NK-92 treated with Interleukin-12 subunit alpha and Interleukin-12 subunit beta, amount 100 ng/mL, for 24 hours (cell line): ENCODE measurements around the gene RGS5.
"Not testable (repeated sequence)": the region's sequence is repeated elsewhere in the genome, so short reads cannot be mapped to it uniquely, and the experiment has no call there.

ENCODE experiments used
- DNase-seq: peaks from one replicate; lab custom pipeline; 2025; lab: John Stamatoyannopoulos, UW

Gene RGS5

GRCh38 chr1:163202833-163203451 is at the start of gene RGS5:
Gene RGS5, minus strand, starts transcription at chr1:163202916. Its CDS starts 81 bp downstream, at chr1:163202835.
- DNase-seq, result no peak

DNA sequence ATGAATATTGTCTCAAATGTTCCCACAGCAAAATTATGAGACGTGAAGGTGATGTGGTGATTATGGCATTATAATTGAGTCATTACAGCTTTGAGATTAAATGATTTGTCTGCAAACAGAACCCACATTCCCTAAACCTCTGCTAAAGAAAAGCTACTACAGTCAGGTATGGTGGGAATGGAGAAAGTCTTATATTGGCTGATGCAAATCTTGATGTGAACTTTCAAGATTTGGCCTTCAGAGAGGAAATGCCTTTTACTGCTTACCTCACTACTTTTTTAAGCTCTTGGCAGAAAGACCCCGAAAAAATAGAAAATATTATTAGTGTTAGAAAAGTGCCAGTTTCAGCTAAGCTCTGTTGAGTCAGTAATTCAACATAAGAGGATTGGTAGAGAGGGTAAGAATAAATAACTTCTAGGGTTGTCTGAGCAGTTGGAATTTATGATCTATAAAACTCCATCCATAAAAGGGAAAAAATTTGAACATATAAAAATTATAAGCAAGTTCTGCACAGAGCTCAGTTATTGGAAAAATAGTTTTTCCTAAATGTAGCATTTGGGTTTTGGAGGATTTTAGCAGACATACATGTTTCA is 47.8 kb upstream of the RGS5 start:
- DNase-seq, result no peak

GRCh38 chr1:163248064-163248463 is 45.3 kb upstream of the RGS5 start:
- DNase-seq, result no peak

DNA sequence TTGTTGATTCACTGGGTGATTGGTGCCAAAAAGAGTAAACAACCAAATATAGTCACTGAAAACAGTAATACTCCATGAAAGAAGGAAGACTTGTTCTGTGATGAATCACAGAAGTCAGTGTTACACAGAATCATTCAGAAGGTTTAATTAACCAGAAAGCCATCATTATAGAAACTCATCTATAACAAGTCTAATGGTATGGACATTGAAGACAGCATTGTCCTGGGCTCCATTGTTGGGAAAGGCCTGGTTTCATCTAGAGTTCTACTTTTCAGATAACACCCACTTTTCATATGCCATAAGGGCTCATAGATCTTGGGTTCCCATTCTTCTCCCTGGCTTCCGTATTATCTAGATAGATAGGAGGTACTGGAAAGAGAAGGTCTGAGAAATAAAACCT is 41.9 kb upstream of the RGS5 start:
- DNase-seq, result not testable (repeated sequence)

- no peak for DNase-seq
These were observed 39.0 kb upstream of the RGS5 start for GRCh38 chr1:163241746-163242145.

DNA sequence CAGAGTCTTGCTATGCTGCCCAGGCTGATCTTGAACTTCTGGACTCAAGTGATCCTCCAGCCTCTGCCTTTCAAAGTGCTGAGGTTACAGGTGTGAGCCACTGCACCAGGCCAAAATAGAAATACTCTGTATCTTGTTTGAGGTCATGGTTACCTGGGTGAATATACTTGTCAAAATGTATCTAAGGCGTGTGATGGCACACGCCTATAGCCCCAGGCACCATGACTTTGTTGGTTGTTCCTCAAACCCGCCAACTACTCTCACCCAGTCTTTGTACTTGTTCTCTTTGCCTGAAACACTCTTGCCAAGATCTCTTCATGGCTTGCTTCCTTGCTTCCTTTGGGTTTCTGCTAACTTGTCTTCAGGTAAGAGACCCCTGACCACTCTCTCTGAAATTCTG is 38.0 kb upstream of the RGS5 start:
- no peak for DNase-seq

GRCh38 chr1:163233643-163234042 is 30.9 kb upstream of the RGS5 start:
- DNase-seq, result not testable (repeated sequence)

DNA sequence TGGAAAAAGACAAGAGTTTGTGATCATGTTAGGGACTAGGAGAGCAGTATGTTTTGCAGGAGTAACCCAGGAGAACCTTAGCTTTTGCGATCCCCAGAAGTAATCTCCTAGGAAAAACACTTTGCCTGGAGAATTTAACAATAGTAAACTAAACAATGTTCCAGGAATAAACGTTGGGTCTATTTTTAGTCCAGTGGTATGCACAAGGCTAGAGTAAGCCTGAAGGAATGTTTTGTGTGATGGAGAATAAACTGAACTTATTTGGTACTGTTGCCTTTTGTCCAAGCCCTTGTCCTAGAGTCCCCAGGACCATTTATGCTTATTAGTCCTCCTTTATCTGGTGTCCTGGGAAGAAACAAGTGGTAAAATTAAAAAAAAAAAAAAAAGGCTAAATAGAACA is 28.7 kb upstream of the RGS5 start:
- DNase-seq, result no peak

DNA sequence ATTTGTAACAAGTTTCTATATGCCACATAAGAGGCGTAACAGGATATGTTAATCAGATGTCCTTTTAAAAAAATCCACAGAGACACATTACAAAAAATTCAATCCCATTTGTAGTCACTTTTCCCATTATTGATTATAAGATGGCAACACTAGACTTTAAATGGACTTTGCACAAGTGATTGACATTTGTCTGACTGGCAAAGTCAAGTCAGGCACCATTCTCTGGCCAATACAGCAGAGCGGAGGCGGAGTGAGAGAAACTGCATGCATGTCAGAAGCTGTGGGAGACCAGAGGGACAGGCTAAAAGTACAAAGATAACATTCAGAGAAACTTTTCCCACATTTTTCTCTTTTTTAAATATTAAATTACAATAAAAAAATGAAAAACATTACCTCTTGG is 28.1 kb upstream of the RGS5 start:
- DNase-seq, result no peak

DNA sequence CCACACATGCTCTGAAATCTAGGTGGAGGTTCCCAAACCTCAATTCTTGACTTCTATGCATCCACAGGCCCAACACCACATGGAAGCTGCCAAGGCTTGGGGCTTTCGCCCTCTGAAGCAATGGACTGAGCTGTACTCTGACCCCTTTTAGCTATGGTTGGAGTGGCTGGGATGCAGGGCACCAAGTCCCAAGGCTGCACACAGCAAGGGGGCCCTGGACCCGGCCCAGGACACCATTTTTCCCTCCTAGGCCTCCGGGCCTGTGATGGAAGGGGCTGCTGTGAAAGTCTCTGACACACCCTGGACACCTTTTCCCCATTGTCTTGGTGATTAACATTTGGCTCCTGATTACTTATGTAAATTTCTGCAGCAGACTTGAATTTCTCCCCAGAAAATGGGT is 25.6 kb upstream of the RGS5 start:
- not testable (repeated sequence) for DNase-seq

DNA sequence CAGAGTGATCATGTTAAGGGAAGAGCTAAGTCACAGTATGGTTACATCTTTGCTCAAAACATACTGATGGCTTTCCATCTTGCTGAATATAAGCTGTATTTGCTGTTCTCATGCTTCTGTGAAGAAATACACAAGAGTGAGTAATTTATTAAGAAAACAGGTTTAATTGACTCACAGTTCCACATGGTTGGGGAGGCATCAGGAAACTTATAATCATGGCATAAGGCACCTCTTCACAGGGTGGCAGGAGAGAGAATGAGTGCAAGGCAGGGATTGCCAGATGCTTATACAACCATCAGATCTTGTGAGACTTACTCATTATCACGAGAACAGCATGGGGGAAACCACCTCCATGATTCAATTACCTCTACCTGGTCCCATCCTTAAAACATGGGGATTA is 24.4 kb upstream of the RGS5 start:
- DNase-seq, result no peak

DNA sequence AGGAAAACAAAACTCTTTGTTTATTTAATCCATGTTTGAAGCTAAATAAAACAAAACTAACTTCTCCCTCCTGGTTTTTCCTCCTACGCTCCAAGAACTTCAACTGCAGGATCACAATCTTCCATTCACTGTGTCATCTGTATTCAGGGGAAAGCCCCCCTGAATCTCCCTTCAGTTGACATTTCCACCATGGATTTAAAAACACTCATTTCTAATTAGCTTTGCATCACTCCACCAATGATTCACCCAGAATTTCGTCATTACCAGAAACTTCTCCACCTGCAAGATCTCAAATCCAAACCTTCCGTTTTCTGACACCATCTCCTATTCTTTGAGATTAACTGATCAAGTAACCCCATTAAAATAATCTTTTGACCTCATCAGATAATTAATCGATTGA is 10.9 kb upstream of the RGS5 start:
- no peak for DNase-seq

DNA sequence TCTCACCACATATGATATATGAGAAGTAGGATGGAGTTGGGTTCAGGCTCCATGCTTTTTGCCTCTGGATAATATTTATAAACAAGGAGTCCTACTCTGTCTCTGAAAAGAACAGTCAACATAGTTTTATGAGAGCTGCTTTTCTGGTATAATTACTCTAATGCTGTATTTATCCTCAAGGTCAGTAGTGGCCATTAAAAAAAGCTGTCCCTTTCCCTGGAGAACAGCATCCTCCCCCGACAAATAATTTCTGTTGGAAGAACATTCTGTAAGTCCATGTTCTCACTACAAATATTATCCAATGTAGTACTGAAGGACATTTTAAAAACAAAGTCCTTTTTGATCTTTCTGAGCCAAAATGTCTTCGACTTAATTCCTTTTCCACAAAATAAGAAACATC is 9.0 kb upstream of the RGS5 start:
- no peak for DNase-seq

DNA sequence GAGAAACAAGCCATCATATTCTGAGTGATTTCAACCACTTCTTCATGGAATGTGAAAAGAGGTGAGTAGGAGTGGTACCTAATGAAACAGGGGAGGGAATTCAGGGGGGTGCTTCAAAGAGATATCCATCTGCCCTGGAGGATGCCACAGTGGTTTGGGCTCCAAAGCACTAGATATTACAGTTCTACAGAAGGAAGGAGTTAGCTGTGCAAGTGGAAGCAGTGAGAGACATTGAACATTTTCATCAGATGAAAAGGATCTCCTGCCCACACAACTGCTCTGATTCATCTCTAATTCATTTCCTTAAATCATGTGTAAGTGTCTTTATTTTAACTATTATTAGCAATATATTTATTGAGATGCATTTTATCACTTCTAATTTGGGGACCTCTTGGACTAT is 2.8 kb upstream of the RGS5 start:
- no peak for DNase-seq

- DNase-seq, result no peak
These were observed 845 bp upstream of the RGS5 start for GRCh38 chr1:163203561-163203960.

DNA sequence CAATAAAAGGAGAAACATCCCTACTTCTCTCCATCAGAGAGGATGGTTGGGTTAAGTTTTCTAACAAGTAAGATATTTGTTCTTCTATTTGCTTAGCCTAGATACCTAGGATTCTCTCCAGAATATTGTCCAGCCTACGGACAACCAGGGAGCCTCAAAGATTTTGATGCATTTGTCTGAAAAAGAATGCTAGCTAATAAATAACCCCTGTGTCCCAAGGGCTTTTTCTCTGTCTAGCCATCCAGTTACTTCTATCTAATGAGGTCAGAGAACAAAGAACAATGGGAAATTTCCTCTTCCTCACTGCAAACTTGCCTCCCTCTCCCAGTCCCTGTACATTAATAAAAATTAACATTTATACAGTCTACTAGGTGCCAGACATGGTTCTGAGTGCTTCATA is 810 bp downstream of the RGS5 start:
- DNase-seq, result no peak

DNA sequence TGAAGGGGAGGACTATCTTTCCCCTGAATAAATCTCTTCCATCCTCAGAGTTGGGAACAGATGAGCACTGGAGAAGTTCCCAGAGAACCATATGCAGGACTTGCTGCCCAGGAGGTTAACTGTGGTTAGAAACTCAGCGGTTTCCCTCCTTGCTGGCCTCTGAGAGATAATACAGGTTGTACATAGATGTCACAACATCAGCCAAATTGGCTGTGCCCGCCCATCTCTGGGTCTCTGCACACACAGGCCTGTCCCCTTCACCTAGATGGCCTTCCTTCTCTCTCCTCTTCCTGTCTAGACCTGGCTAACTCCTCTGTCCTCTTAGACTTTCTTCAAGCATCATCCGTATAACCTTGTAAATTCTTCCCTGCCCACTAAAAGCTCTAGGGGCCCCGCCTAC is 5.7 kb downstream of the RGS5 start:
- no peak for DNase-seq

- DNase-seq, result no peak
These were observed 6.3 kb downstream of the RGS5 start for GRCh38 chr1:163196449-163196787.

GRCh38 chr1:163195728-163196448 is 6.8 kb downstream of the RGS5 start:
- DNase-seq, result no peak

DNA sequence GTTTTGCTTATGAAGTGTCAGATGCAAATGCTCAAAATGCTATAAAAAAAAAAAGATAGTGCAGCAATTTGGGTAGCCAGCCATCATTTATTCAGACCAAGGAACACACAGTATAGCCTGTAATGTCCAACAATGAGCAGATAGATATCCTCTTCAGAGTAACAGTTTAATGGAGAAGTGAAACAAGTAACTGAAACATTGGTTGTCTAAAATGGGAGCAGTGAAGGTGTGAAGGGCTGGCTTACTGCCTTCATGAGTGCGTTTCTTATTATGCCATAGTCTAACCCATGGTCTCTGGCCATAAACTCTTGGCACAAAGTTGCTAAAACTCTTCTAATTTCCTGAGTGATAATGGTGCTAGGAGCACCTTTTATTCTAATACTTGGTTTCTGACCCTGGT is 11.4 kb downstream of the RGS5 start:
- DNase-seq, result no peak

GRCh38 chr1:163188947-163189346 is 13.8 kb downstream of the RGS5 start:
- no peak for DNase-seq

GRCh38 chr1:163187849-163188248 is 14.9 kb downstream of the RGS5 start:
- DNase-seq, result no peak

- DNase-seq, result no peak
These were observed 15.9 kb downstream of the RGS5 start for GRCh38 chr1:163186862-163187261.
